Diencephalon (tissue), 1 donor: ENCODE data around the gene FAM185A. TPM values are rescaled to one million over a fixed set of nuclear protein-coding genes. Genes with fewer than 3 reads are reported as not detected.

ENCODE experiments used
- small RNA-seq: library from RNA; depleted of rRNA; stranded (forward); fragments of <200 nt; gene quantifications from one replicate; pipeline ENCODE3, GENCODE V24; 2014
- total RNA-seq: library from RNA; depleted of rRNA; stranded (reverse); fragments of >200 nt; gene quantifications from one replicate; pipeline ENCODE4 v1.2.3, GENCODE V29; 2014

Gene FAM185A
- 20.3 TPM for total RNA-seq

DNA sequence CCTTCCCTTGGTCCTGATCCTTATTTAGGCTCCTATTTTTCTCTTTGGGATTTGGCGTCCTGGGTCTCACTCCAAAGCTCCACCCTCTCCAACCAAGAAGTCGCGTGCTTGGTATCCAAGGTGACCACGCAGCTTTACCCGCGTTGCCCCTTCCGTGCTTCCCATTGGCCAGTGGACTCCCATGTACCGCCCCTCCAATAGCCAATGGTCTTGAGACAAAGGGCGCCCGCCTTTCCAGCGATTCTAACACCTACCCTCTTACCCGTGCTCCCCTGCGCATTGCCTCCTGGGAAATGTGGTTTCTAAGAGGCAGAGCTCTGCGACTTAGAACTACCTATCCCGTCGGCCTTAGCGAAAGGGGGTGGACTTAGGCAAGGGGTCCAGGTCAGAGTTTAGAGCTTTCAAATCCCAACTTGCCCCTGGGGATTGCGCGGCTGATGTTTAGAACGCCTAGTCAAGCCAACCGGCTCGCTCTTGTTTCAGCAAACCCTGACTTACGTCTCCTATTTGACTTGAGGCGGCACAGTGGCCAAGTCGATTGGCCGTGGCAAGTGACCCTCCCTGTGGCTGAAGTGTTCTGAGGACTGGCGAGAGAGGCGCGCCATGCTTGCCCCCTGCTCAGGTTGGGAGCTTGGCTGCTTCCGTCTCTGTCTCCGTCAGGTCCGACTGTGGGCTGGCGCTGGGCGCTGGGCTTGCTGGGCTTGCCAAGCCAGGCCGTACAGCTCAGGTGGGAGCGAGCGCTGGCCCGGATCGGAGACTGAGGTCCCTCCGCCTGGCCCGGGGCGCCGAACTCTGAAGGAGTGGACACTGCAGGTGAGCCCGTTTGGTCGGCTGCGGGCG is at the start of gene FAM185A:
TSS of gene FAM185A (plus strand) at position 395 of the 840 bp plus-strand sequence. CDS start at position 604, 209 bp downstream.

Small RNAs within 50 kb of the gene (small RNA-seq; reads per million reads assigned to genes)
- not detected for gene RNU6-1136P

Other genes with a start within 250 kb of the FAM185A start
- gene RASA4B, start 231.2 kb upstream of the FAM185A start, total RNA-seq = 17.1 TPM
- 2.8 TPM for gene UPK3BL2, start 205.3 kb upstream of the FAM185A start, total RNA-seq
- 0.23 TPM for gene SPDYE2, start 197.8 kb upstream of the FAM185A start, total RNA-seq
- gene POLR2J3, start 176.4 kb upstream of the FAM185A start, total RNA-seq = 34.4 TPM
- 56.5 TPM for gene RASA4, start 132.2 kb upstream of the FAM185A start, total RNA-seq
- 28.8 TPM for gene UPK3BL1, start 106.2 kb upstream of the FAM185A start, total RNA-seq
- not detected for gene SPDYE2B, start 98.7 kb upstream of the FAM185A start, total RNA-seq
- gene POLR2J2, start 77.3 kb upstream of the FAM185A start, total RNA-seq = 5.3 TPM
- gene LRRC17, start 164.0 kb downstream of the FAM185A start, total RNA-seq = 33.2 TPM